Activated CD4-positive, alpha-beta T cell treated with anti-CD3 and anti-CD28 coated beads, Interleukin-2, amount 50 U/mL, for 16 hours (primary cell): ENCODE results near the gene CDH23.

Experiments
- DNase-seq: peaks from one replicate; pipeline ENCODE4 v3.0.0-alpha.2; 2020

CDH23 gene

DNA sequence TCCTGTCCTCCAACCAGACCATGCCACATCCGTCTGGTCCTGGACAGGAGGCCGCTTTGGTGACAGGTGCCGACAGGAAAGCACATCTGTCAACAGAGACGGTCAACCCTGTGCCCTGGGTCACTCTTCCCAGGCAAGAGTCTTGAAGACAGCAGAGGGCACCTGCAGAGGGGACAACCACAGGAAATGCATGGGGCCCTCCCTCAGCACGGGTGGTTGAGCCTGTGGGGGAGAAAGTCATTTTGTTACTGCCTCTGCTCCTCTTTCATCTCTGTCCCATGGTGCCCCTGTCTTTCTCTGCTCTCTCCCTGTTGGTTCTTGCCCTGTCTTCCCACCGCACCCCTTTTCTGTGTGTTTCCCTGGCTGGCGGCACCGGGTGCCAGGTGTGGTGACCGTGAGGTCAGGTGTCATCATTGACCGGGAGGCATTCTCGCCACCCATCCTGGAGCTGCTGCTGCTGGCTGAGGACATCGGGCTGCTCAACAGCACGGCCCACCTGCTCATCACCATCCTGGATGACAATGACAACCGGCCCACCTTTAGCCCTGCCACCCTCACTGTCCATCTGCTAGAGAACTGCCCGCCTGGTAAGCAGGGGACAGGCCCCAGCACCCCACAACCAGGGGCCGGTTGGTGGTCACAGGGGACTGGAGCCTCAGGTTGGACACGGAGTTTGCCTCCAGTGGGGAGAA lies 394.2 kb downstream of the CDH23 start:
- DNase-seq: peak; percentile 30

DNA sequence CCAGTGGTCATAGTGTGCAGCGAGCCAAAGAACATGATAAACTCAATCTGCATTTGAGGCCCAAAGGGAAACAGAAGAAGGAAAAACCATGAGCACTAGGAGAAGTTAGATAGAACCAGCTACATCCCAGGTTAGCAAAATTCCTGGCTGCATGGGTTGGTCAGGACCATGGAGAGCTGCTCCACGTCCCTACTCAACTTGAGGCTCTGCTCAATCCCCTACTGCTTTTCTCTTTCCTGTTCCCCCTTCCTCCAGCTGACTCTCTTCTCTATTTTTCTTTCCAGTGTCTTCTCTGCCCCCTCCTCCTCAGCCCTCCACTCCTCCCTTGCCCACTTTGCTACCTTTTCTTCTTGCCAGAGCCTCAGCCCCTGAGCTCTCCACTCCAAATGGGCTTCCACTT lies 398.5 kb downstream of the CDH23 start:
- no peak for DNase-seq

DNA sequence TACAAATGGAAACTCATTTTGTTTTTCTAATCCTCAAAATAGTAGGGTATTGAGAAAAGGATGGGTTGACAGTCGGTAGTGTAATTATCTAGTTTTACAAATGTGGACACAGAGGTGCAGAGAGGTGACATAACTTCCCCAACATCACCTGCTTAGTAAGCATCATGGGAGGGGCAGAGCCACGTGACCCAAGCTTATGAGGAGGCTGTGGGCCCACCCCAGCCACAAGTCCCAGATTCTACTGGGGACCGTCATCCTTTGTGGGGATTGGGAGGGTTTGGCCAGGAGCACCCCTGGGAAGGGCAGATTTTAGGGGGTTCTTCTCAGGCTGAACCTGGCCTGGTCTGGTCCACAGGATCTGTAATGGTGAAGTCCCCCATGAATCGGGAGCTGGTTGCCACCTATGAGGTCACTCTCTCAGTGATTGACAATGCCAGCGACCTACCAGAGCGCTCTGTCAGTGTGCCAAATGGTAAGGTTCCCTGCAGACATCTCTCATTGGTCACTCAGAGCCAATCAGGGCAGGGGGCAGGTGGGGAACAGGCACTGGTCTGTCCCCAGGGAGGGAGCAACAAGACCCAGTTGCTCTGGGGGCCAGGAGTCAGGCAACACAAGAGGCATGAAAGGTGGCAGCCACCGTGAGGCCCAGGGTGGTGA lies 400.2 kb downstream of the CDH23 start:
- DNase-seq: no peak

DNA sequence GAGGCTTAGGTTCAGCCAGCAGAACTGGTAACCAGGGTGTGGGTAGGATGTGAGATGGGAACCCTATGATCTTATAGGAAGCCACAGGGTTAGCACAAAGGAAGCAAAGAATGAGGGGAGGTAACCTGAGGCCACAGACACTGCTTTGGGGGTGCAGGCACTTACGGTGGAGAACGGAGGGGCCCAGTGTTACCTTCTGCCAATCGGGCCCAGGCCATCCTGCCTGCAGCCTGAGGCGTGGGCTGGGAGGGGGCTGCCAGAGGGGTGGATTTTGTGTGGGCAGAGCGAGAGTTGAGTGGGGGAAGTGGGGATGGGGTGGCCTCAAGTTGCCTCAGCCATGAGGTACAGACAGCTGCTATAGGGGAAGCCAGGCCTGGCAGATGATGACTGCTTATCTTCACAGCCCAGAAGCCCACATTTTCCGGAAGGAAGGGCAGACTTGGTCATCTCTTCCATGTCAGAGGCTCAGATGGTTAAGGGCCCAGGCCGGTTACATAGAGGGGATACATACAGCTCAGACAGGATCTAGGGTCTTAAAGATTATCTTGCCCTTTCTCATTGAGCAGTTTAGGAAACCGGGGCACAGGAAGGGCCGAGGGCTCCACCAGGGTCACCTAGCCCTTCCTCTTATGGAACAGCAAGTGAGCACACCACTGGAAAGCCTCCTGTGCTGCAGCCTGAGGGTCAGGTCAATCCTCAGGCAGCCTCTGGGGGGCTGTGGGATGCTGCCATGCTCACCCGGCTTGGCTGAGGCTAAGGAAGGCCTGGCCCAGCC lies 401.0 kb downstream of the CDH23 start:
- DNase-seq: no peak

DNA sequence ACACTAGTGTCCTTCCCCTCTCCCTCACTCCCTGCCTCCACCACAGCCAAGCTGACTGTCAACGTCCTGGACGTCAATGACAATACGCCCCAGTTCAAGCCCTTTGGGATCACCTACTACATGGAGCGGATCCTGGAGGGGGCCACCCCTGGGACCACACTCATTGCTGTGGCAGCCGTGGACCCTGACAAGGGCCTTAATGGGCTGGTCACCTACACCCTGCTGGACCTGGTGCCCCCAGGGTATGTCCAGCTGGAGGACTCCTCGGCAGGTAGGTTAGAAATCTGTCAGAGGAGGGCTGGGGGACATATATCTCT lies 401.5 kb downstream of the CDH23 start:
- no peak for DNase-seq

DNA sequence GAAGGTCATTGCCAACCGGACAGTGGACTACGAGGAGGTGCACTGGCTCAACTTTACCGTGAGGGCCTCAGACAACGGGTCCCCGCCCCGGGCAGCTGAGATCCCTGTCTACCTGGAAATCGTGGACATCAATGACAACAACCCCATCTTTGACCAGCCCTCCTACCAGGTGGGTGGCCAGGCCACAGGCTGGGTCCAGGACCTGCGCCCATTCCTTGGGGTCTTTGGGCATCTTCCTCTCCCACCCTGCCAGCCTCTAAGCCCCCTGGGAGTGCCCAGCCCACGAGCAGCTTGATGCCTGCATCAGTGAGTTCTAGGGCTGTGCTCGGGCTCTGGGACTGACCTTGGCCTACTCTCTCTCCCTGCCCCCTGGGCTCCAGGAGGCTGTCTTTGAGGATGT lies 402.4 kb downstream of the CDH23 start:
- no peak for DNase-seq

DNA sequence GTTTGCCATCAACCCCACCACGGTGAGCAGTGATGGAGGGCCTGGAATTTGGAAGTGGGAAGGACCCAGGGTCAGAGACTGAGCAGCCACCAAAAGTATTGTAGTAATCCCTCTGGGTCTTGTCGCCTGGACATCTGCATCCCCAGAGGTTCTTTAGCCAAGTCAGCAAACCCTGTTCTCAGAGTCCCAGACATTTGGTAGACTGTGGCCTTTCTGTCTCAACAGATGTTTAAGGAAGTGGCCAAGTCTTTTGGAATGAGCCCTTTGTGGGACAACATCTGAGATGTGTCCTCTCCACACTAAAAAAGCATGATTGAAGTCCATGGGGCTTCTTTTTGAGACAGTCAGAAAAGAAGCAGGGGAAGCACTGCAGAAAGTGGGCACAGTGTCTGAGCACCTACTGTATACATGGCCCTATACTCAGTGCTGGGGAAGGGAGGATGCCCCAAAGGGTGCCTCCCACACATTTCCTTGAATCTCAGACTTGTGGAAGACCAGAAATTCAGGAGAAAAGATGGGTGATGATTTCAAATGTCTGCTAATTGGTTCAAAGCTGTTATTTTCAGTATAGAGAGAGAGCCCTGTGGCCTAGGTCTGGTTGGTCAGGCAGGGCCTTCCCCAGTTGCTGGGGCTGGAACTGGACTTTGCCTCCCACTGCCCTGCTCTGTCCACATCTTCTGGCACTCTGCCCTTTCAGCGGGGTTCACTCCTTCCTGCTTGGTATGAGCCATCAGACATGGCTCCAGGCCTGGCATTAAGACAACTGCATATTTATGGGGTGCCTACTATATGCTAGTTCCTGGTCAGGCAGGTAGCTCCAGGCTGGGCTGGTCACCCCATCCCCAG lies 403.1 kb downstream of the CDH23 start:
- no peak for DNase-seq

DNA sequence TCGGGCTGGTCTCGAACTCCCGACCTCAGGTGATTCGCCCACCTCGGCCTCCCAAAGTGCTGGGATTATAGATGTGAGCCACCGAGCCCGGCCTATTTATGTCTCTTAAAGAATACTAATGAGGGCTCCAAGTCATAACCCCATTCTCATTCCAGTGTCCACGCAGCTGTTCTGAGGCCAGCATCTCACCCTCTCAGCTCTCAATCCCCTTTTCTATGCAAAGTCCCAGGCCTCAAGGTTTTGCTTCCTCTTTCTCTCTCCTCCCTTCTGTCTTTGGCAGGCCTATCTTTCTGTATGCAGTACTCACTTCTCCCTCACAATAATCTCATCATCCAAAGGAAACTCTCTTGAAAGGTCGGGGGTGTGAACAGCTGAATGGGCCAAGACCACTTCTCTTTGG lies 404.6 kb downstream of the CDH23 start:
- DNase-seq: no peak

DNA sequence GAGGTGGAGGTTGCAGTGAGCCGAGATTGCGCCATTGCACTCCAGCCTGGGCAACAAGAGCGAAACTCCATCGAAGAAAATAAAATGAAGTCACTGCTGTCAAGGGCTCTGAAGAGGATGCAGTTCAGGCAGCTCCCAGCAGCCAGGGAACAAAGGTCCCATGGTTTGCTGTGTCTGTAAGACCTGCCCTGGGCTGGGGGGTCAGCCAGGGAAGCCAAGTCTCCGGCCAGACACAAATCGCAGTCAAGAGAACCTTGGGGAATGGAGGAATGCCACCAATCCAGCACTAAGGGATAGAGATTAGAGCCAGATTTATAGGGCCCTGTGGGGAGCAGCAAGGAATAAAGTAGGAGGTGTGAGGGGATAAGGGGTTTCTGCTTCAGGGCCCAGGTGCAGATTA lies 405.5 kb downstream of the CDH23 start:
- DNase-seq: no peak

DNA sequence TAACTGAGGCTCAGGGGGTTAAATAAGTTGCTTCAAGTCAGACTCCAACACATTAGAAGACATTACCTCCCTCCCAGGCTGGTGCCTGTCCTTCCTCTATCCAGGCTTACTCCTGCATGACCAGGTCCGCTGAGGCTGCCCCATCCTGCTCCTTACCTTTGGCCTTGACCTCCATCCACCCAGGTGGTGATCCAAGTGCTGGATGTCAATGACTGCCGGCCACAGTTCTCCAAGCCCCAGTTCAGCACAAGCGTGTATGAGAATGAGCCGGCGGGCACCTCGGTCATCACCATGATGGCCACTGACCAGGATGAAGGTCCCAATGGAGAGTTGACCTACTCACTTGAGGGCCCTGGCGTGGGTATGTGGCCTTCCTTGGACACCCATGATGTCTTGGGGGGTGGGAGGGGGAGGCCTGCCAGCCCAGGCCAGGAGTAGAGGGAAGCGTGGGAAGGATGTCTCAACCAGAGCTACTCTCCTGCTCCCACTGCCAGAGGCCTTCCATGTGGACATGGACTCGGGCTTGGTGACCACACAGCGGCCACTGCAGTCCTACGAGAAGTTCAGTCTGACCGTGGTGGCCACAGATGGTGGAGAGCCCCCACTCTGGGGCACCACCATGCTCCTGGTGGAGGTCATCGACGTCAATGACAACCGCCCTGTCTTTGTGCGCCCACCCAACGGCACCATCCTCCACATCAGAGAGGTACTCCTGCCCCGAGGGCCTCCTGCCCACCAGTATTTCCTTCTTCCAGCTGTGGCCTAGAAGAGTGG lies 406.2 kb downstream of the CDH23 start:
- DNase-seq: no peak

DNA sequence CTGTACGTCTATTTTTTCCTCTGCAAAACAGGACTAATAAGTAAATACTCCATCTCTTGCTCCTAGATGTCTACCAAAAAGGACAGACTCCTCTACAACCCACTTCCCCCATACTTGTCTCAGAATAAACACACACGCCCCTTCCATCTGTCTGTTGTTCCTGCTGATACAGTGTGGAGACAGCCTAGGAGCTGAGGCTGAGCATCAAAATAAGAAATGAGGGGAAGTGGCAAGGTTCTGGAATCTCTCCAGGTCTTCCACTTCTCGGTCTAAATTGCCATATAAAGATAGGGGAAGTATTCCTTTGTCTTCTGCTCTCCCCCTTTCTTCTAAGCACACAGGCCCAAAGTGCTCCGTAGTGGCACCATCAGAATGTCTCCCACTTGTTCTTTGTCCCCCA lies 407.4 kb downstream of the CDH23 start:
- DNase-seq: no peak

DNA sequence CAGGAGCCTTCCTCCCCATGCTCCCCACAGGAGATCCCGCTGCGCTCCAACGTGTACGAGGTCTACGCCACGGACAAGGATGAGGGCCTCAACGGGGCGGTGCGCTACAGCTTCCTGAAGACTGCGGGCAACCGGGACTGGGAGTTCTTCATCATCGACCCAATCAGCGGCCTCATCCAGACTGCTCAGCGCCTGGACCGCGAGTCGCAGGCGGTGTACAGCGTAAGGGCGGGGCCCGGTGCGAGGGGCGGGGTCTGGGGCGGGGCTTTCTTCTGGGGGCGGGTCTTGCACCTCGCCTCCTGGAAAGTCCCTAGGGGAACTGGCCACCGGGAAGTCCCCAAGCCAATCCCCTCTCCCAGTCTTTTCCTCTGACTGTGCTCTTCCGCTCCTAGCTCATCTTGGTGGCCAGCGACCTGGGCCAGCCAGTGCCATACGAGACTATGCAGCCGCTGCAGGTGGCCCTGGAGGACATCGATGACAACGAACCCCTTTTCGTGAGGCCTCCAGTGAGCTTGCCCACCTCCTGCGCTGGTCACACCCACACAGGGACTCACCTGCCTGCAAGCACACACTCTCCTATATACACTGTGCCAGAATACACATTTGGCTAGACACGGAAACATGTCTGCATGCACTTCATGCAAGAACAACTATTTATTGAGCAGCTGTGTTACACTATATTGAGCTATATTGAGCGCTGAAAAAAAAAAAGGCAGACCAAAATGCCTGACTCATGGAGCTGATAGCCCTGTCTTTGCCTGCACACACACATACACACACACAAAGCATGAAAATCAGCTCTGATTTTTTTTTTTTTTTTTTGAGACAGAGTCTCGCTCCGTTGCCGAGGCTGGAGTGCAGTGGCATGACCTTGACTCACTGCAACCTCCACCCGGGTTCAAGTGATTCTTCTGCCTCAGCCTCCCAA lies 409.3 kb downstream of the CDH23 start:
- no peak for DNase-seq

DNA sequence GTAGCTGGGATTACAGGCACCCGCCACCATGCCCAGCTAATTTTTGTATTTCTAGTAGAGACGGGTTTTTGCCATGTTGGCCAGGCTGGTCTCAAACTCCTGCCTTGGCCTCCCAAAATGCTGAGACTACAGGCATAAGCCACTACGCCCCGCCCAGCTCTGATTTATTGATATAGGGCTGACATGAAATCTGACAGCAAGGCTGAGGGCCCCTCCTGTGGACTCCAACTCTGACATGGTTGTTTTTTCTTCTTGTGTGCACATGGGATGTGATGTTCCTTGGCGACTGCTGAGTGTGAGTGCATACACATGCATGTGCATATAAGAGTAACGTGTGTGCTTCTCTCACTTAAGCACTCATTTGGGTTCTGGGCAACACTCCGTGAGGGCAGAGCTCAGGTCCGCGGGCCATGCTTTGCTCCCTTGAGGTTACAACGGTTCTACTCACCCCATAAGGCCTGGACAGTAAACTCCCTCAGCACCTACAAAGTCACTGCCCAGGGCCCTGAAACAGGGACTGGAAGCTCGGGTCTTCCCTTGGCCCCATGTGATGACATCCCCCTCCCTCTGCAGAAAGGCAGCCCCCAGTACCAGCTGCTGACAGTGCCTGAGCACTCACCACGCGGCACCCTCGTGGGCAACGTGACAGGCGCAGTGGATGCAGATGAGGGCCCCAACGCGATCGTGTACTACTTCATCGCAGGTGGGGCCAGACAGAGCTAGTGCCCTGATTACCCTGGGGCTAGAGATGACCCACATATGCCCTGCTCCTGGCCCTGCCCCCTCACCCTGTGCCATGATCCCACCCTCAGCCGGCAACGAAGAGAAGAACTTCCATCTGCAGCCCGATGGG lies 410.2 kb downstream of the CDH23 start:
- DNase-seq: no peak

DNA sequence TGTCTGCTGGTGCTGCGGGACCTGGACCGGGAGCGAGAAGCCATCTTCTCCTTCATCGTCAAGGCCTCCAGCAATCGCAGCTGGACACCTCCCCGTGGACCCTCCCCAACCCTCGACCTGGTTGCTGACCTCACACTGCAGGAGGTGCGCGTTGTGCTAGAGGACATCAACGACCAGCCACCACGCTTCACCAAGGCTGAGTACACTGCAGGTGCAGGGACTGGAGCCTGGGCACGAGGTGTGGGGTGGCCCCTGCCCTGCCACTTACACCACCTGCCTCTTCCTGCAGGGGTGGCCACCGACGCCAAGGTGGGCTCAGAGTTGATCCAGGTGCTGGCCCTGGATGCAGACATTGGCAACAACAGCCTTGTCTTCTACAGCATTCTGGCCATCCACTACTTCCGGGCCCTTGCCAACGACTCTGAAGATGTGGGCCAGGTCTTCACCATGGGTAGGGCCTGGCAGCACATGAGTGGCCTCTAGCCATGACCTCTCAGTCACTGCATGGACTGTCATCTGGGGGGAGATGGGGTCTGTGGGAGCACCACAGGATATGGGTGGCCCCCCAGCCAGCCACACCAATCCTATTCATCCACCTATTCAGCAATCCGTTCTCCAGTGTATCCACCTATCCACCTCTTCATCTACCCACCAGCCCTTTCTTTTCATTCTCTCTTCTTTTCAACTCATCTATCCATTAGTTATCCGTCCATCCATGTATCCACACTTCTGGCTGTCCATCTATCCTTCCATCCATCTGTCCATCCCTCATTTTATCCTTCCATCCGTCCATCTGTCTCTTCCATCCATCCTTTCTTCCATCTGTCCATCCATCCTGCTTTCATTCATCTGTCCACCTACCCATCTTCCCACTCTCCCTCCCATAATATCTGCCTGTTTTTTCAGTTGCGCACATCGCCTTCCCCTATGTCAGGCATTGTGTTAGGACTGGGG lies 411.1 kb downstream of the CDH23 start:
- no peak for DNase-seq

DNA sequence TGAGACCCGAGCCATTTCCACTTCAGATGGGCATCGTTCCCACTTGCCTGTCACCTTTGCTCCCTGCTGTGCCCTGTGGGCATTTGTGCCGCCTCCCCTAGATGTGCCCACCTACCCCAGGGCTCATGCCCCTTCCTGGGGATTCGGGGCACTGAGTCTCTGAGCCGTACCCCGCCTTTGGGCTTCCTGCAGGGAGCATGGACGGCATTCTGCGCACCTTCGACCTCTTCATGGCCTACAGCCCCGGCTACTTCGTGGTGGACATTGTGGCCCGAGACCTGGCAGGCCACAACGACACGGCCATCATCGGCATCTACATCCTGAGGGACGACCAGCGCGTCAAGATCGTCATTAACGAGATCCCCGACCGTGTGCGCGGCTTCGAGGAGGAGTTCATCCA lies 412.9 kb downstream of the CDH23 start:
- no peak for DNase-seq

DNA sequence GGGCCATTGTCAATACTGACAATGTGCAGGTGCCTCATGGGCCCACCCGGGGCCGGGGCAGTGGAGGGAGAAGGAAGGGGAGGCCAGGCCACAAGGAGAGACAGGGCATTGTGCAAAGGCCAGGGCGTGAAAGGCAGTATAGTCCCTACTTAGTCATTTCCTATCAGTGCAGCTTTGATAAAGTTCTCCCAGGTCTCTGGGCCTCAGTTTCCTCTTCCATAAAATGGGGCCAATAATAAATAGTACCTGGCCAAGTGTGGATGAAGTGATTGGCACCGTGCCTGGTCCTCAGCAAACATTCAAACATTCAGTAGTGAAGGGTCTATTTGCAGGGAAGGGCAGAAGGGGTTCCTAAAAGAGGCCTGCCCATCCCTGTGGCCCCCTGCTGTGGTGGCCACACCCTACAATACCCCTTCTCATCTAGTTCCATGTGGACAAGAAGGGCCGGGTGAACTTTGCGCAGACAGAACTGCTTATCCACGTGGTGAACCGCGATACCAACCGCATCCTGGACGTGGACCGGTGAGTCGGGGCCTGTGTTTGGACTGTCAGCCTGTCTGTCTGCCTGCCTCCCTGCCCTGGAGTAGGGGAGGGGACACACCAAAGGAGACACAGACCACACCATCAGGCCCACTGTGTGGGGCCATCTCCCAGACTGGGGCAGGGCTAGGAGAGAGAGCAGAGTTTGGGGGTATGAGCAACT lies 413.5 kb downstream of the CDH23 start:
- no peak for DNase-seq

DNA sequence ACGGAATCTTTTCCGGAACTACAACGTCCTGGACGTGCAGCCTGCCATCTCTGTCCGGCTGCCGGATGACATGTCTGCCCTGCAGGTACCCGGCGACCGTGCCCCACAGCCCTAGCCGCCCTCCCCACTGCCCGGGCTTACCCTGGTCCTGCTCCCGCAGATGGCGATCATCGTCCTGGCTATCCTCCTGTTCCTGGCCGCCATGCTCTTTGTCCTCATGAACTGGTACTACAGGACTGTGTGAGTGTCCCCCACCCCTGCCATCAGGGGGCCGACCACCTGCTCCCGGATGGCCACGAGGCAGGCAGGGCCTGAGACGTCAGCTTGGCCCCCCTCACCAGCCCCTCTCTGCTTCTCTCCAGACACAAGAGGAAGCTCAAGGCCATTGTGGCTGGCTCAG lies 414.6 kb downstream of the CDH23 start:
- DNase-seq: no peak
